Testis (tissue), 2 donors: Measurements from ENCODE around the gene MRAP.

ENCODE experiments used
- POLR2A ChIP-seq: fragments of 450-650 bp; IDR thresholded peaks from one replicate; pipeline ENCODE4 v1.6.1; 2017; ENCODE audit warnings: antibody characterized with exemption, mild to moderate bottlenecking, moderate library complexity
- TF ChIP-seq, protein P1 (sequence below), 3 experiments: fragments of 450-650 bp in 2 of 3; fragments of 200-600 bp in 1 of 3; sonication (generic) in 1 of 3; IDR thresholded peaks; one replicate each; pipeline ENCODE4 v1.5.1; 2016 to 2019; ENCODE audit warnings: antibody characterized with exemption in 3 of 3, mild to moderate bottlenecking in 2 of 3, moderate library complexity in 1 of 3

- TF ChIP-seq, protein P1, sequence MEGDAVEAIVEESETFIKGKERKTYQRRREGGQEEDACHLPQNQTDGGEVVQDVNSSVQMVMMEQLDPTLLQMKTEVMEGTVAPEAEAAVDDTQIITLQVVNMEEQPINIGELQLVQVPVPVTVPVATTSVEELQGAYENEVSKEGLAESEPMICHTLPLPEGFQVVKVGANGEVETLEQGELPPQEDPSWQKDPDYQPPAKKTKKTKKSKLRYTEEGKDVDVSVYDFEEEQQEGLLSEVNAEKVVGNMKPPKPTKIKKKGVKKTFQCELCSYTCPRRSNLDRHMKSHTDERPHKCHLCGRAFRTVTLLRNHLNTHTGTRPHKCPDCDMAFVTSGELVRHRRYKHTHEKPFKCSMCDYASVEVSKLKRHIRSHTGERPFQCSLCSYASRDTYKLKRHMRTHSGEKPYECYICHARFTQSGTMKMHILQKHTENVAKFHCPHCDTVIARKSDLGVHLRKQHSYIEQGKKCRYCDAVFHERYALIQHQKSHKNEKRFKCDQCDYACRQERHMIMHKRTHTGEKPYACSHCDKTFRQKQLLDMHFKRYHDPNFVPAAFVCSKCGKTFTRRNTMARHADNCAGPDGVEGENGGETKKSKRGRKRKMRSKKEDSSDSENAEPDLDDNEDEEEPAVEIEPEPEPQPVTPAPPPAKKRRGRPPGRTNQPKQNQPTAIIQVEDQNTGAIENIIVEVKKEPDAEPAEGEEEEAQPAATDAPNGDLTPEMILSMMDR (IDR thresholded peaks at IDR 0.05), result no peak
- no peak for TF ChIP-seq POLR2A
These were observed 49.0 kb upstream of the MRAP start for GRCh38 chr21:32249511-32250280.
